Mucosa of rectum (tissue), 2 donors: ENCODE measurements around the gene DIRAS1.
"Not testable (repeated sequence)": the region's sequence is repeated elsewhere in the genome, so short reads cannot be mapped to it uniquely, and the experiment has no call there.

Experiments
- H3K27ac ChIP-seq, 2 donors: one replicate each; pipeline ENCODE4 v1.7.0; 2013; ENCODE audit warnings: inconsistent platforms in 2 of 2, low read depth in 2 of 2, low read length in 2 of 2
- H3K27me3 ChIP-seq, 2 donors: one replicate each; pipeline ENCODE4 v1.7.0; 2013; ENCODE audit warnings: low read length in 2 of 2; ENCODE audit not compliant: control insufficient read depth in 2 of 2, insufficient read depth in 2 of 2
- H3K36me3 ChIP-seq, 2 donors: one replicate each; pipeline ENCODE4 v1.7.0; 2013; ENCODE audit warnings: low read length in 2 of 2; ENCODE audit not compliant: control insufficient read depth in 2 of 2, insufficient read depth in 2 of 2
- H3K4me1 ChIP-seq, 2 donors: one replicate each; pipeline ENCODE4 v1.7.0; 2013; ENCODE audit warnings: low read length in 2 of 2, mild to moderate bottlenecking in 1 of 2; ENCODE audit not compliant: control insufficient read depth in 2 of 2, insufficient read depth in 2 of 2
- H3K4me3 ChIP-seq, 2 donors: one replicate each; pipeline ENCODE4 v1.7.0; 2013; ENCODE audit warnings: low read length in 2 of 2
- H3K9ac ChIP-seq, 2 donors: one replicate each; pipeline ENCODE4 v1.7.0; 2013; ENCODE audit warnings: low read length in 2 of 2, low read depth in 1 of 2, mild to moderate bottlenecking in 1 of 2
- H3K9me3 ChIP-seq, 2 donors: one replicate each; pipeline ENCODE4 v1.7.0; 2013; ENCODE audit warnings: low read length in 2 of 2; ENCODE audit not compliant: control insufficient read depth in 2 of 2
- donor health status: healthy.
- donor health status: Normal muscosa, but diverticular disease.

The DIRAS1 gene

DNA sequence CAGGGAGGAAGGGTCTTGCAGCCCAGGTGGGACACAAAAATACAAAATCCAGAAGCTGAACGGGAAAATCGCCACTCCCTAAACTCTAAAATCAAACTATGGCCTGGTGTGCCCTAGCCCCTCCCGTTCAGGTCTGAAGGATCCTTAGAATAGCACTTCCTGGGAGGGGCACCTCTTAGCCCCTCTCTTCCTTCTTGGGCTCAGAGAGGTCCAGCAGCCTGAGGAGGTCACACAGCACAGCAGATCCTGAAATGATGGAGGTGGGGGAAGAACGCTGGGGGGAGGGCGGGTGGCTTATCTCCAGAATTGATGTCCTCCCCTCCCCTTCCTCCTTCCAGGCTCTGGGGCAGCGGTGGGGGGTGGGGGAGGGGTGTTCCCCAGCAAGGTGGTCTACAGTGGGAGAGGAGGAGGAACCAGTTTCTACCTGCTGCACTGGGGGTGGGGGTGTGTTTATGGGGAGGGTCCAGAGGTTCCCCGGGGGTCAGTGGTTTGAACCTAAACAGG is 1.9 kb downstream of the DIRAS1 start:
- H3K9ac ChIP-seq = no peak overlapping the region
- H3K9me3 ChIP-seq = peaks cover 0 to 4% of the 10 kb centered on the region in 2 donors
- peaks cover 11 to 23% of the 10 kb centered on the region in 2 donors for H3K27me3 ChIP-seq
- peaks cover 4 to 5% of the 10 kb centered on the region in 2 donors for H3K4me1 ChIP-seq
- no peak overlapping the region for H3K27ac ChIP-seq
- H3K4me3 ChIP-seq = no peak overlapping the region
- H3K36me3 ChIP-seq = no peaks in the 10 kb centered on the region

DNA sequence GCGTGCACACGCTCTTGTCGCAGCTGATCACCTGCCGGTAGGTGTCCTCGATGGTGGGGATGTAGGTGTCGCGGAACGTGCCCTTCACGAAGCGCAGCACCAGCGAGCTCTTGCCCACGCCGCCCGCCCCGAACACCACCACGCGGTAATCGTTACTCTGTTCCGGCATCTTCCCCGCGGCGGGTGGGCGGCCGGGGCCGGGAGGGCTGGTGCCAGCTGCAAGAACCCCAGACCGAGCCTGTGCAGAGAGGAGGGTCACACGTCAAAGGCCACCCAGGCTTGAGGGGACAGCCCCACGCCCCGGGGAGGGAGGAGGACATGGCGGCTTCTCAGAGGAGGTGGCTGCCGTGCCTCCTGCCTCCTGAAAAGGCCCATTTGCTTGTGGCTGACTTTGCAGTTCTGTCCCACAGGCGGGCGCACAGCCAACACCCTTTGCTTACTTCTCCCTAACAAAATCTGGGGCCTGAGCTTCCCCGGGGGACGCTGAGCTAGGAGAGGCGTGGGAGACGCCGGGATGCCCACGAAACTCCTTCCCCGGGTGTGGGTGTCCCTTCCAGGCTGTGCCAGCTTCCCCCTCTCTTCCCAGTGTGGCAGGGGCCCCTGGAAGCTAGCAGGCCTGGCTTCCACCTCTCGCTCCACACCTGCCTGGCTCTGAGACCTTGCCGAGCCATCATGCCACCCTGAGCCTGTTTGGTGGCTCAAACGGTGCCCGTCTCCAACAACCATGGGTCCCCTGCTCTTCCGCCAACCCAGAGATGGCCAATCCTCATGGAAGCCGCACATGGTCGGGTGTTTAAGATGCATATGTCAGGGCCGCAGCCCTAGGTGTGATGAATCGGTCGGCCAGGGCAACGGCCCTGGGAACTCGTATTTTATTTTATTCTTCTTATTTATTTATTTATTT is 3.3 kb downstream of the DIRAS1 start:
- peaks cover 0 to 4% of the 10 kb centered on the region in 2 donors for H3K9me3 ChIP-seq
- no peak overlapping the region for H3K9ac ChIP-seq
- H3K36me3 ChIP-seq = no peaks in the 10 kb centered on the region
- H3K4me1 ChIP-seq = peaks cover 0 to 4% of the 10 kb centered on the region in 2 donors
- no peak overlapping the region for H3K4me3 ChIP-seq
- peaks cover 11 to 22% of the 10 kb centered on the region in 2 donors for H3K27me3 ChIP-seq
- no peak overlapping the region for H3K27ac ChIP-seq

DNA sequence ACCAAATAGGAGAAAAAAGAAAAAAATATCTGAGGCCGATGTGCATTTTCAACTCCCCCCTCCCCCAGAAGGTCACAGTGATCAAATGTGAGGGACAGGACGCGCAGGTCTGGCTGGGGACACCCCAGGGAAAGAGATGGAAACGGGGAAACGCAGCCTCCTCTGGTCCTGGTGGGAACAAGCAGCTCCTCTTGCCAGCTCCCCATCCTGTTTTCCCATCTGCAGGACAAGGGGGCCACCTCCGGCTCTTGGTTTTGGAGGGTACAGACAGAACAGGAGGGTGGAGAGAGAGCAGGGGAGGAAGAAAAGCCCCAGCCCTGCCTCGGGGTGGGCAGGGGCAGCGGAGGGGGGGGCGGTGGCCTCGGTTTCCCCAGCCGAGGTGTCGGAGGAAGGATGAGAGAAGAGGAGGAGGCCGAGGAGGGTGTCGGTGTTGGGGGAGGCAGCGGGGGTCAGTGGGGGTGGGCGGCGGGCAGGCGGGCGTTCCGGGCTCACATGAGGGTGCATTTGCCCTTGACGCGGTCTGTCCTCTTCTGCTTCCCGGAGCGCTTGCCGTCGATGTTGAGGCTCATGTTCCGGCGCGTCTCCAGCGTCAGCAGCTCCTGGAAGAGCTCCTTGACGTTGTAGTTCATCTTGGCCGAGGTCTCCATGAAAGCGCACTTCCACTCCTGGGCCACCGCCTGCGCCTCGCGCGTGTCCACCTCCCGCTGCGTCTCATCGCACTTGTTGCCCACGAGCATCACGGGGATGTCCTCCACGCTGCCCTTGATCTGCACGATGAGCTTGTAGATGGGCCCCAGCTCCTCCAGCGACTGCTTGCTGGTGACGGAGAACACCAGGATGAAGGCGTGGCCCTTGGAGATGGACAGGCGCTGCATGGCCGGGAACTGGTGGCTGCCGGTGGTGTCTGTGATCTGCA is 4.2 kb downstream of the DIRAS1 start:
- peaks cover 0 to 4% of the 10 kb centered on the region in 2 donors for H3K9me3 ChIP-seq
- no peaks in the 10 kb centered on the region for H3K36me3 ChIP-seq
- H3K4me3 ChIP-seq = no peak overlapping the region
- peaks cover 0 to 2% of the 10 kb centered on the region in 2 donors for H3K4me1 ChIP-seq
- H3K27me3 ChIP-seq = peaks cover 6 to 15% of the 10 kb centered on the region in 2 donors
- H3K27ac ChIP-seq = no peak overlapping the region
- no peak overlapping the region for H3K9ac ChIP-seq

DNA sequence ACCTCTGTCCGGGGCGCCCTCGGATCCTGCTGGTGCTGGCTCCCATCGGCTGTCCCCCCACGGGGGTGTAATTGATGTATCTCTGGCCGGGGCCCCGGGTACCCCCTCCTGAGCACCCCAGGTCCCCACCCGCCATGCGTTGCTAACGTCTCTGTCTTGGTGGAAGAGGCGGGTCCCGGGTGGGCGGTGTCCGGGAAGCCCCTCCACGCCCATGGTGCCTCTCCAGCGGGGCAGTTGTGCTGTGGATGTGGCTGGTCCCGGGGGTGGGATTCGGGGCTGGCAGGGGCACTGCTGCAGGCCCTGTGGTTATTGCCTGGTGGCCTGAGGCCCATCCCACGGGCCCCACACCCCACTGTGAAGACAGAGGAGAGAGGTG is 4.9 kb downstream of the DIRAS1 start:
- peaks cover 0 to 4% of the 10 kb centered on the region in 2 donors for H3K9me3 ChIP-seq
- peaks cover 4 to 12% of the 10 kb centered on the region in 2 donors for H3K27me3 ChIP-seq
- H3K9ac ChIP-seq = no peak overlapping the region
- H3K4me1 ChIP-seq = peaks cover 0 to 2% of the 10 kb centered on the region in 2 donors
- no peak overlapping the region for H3K4me3 ChIP-seq
- H3K27ac ChIP-seq = no peak overlapping the region
- H3K36me3 ChIP-seq = no peaks in the 10 kb centered on the region

DNA sequence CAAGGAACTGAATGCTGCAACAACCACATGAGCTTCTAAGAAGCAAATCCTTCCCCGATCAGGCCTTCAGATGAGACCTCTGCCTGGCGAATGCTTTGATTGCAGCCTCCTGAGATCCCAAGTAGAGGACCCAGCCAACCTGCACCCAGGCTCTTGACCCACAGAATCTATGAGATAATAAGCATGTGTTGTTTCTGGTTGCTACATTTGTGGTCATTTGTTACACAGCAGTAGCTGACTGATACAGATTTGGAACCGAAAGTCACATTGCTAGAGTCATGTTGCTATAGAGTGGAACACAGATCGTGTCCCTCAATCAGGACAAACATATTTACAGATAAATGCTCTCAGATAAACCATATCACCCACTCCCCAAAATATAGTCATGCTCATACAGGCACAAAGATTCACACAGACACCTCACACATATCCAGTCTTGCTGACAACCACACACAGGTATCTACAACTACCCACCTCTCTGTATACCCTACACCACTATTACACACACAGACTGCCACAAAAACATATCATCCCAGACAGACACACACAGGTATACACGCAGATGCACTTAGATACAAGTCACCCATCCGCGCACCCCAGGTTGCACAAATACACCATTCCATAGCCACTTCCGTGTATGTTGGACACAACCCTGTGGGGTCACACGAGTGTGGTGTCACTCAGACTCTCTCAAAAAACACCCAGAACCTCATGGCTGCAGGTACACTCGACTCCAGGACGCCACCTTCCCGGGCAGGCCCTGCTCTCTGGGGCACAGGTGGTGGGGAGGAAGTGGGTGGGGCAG is 5.5 kb downstream of the DIRAS1 start:
- no peaks in the 10 kb centered on the region for H3K36me3 ChIP-seq
- H3K27ac ChIP-seq = no peak overlapping the region
- no peak overlapping the region for H3K9ac ChIP-seq
- H3K4me1 ChIP-seq = peaks cover 0 to 2% of the 10 kb centered on the region in 2 donors
- no peak overlapping the region for H3K4me3 ChIP-seq
- peaks cover 4 to 10% of the 10 kb centered on the region in 2 donors for H3K27me3 ChIP-seq
- peaks cover 0 to 4% of the 10 kb centered on the region in 2 donors for H3K9me3 ChIP-seq

DNA sequence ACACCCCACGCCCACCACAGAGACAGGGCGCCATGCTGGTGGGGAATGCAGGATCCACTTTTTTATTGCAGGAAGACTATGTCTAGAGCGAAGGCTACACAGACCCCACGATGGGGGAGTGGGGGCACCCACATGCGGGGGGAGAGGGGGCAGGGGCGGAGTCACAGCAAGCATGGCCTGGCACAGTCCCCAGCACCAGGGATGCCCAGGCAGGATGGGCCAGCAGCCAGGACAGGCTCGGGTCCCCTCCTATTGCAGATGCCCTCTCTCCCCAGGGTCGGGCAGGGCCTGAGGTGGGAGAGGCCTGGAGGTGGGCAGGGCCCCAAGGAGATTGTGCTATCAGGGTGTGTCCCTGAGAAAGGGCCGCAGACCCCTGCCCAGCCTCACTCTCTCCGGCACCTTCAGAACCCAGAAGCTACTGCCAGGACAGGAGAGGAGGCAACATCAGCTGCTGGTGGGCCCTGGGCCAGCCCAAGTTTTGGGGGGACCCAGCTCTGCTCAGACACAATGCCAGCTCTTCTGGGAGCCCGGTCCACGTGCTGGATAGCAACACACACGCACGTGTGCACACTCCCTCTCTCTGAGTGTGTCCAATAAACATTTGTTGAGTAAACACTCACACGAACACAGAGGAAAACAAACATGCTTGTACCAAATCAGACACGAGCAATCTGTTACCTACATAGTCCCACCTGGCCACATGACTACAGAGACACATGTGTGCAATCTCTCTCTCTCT is 6.5 kb downstream of the DIRAS1 start:
- Histone ChIP-seq H3K9ac (no peak overlapping the region), H3K4me3 (no peak overlapping the region), H3K27ac (no peak overlapping the region), H3K4me1 (no peaks in the 10 kb centered on the region), H3K27me3 (peaks cover 0 to 1% of the 10 kb centered on the region in 2 donors), H3K9me3 (peaks cover 0 to 4% of the 10 kb centered on the region in 2 donors), H3K36me3 (no peaks in the 10 kb centered on the region)

DNA sequence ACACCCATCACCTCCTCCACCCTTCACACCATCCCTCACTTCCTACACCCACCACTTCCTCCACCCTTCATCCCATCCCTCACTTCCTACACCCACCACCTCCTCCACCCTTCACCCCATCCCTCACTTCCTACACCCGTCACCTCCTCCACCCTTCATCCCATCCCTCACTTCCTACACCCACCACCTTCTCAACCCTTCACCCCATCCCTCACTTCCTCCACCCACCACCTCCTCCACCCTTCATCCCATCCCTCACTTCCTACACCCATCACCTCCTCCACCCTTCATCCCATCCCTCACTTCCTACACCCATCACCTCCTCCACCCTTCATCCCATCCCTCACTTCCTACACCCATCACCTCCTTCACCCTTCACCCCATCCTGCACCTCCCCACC is 7.1 kb downstream of the DIRAS1 start:
- not testable (repeated sequence) for H3K27me3 ChIP-seq, H3K4me3 ChIP-seq, H3K27ac ChIP-seq, H3K9me3 ChIP-seq, H3K4me1 ChIP-seq, H3K36me3 ChIP-seq, H3K9ac ChIP-seq

DNA sequence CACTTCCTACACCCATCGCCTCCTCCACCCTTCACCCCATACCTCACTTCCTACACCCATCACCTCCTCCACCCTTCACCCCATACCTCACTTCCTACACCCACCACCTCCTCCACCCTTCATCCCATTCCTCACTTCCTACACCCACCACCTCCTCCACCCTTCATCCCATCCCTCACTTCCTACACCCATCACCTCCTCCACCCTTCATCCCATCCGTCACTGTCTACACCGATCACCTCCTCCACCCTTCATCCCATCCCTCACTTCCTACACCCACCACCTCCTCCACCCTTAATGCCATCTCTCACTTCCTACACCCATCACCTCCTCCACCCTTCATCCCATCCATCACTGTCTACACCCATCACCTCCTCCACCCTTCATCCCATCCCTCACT is 8.0 kb downstream of the DIRAS1 start:
- H3K9ac ChIP-seq, H3K27me3 ChIP-seq, H3K4me3 ChIP-seq, H3K36me3 ChIP-seq, H3K4me1 ChIP-seq, H3K9me3 ChIP-seq, H3K27ac ChIP-seq: not testable (repeated sequence)

DNA sequence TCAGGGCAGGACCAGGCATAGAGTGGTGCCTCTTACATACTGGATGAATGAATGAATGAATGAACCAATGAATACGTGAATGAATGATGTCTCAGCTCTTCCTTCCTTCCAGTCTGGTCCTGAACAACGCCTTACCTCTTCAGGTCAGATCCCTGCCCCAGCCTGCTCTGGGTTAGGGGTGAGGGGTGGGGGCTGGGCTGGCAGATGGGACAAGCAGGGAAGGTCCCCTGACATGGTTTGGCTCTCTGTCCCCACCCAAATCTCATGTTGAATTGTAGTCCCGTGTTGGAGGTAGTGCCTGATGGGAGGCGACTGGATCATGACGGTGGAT is 9.3 kb downstream of the DIRAS1 start:
- H3K27ac ChIP-seq = no peak overlapping the region
- no peaks in the 10 kb centered on the region for H3K36me3 ChIP-seq
- H3K27me3 ChIP-seq = no peaks in the 10 kb centered on the region
- peaks cover 0 to 4% of the 10 kb centered on the region in 2 donors for H3K9me3 ChIP-seq
- no peaks in the 10 kb centered on the region for H3K4me1 ChIP-seq
- H3K4me3 ChIP-seq = no peak overlapping the region
- no peak overlapping the region for H3K9ac ChIP-seq
